Measurements from ENCODE around the gene IFT80.

DNA sequence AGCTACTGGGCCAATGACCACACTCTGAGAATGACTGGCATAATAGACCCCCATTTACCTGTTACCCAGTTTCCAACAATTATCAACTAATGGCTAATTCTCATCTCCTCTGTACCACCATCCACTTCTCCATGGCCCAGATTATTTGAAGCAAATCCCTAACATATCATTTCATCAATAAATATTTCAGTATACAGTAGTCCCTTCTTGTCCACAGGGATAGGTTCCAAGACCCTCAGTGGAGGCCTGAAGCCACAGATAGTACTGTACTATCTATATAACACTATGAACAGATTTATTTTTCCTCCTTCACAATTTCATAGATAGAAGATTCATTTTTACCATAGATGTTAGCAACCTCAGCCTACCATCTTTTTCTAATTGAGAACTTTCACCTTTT, 68.3 kb downstream of the IFT80 start:
- no peak for TF ChIP-seq NR2C1 (IDR thresholded peaks at IDR 0.05)
- TF ChIP-seq, protein P1, sequence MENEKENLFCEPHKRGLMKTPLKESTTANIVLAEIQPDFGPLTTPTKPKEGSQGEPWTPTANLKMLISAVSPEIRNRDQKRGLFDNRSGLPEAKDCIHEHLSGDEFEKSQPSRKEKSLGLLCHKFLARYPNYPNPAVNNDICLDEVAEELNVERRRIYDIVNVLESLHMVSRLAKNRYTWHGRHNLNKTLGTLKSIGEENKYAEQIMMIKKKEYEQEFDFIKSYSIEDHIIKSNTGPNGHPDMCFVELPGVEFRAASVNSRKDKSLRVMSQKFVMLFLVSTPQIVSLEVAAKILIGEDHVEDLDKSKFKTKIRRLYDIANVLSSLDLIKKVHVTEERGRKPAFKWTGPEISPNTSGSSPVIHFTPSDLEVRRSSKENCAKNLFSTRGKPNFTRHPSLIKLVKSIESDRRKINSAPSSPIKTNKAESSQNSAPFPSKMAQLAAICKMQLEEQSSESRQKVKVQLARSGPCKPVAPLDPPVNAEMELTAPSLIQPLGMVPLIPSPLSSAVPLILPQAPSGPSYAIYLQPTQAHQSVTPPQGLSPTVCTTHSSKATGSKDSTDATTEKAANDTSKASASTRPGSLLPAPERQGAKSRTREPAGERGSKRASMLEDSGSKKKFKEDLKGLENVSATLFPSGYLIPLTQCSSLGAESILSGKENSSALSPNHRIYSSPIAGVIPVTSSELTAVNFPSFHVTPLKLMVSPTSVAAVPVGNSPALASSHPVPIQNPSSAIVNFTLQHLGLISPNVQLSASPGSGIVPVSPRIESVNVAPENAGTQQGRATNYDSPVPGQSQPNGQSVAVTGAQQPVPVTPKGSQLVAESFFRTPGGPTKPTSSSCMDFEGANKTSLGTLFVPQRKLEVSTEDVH (IDR thresholded peaks at IDR 0.05; ENCODE audit: low read depth, partially characterized antibody), result no peak
- TF ChIP-seq, protein P2, sequence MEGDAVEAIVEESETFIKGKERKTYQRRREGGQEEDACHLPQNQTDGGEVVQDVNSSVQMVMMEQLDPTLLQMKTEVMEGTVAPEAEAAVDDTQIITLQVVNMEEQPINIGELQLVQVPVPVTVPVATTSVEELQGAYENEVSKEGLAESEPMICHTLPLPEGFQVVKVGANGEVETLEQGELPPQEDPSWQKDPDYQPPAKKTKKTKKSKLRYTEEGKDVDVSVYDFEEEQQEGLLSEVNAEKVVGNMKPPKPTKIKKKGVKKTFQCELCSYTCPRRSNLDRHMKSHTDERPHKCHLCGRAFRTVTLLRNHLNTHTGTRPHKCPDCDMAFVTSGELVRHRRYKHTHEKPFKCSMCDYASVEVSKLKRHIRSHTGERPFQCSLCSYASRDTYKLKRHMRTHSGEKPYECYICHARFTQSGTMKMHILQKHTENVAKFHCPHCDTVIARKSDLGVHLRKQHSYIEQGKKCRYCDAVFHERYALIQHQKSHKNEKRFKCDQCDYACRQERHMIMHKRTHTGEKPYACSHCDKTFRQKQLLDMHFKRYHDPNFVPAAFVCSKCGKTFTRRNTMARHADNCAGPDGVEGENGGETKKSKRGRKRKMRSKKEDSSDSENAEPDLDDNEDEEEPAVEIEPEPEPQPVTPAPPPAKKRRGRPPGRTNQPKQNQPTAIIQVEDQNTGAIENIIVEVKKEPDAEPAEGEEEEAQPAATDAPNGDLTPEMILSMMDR (IDR thresholded peaks at IDR 0.05 in 2 of 3, conservative IDR thresholded peaks at IDR 0.05 in 1 of 3; ENCODE audit: control insufficient read depth in 2 of 3, extremely low read depth in 1 of 3, insufficient read depth in 1 of 3, low read depth in 3 of 3, low read length in 3 of 3), result no peak
- TF ChIP-seq, protein P3, sequence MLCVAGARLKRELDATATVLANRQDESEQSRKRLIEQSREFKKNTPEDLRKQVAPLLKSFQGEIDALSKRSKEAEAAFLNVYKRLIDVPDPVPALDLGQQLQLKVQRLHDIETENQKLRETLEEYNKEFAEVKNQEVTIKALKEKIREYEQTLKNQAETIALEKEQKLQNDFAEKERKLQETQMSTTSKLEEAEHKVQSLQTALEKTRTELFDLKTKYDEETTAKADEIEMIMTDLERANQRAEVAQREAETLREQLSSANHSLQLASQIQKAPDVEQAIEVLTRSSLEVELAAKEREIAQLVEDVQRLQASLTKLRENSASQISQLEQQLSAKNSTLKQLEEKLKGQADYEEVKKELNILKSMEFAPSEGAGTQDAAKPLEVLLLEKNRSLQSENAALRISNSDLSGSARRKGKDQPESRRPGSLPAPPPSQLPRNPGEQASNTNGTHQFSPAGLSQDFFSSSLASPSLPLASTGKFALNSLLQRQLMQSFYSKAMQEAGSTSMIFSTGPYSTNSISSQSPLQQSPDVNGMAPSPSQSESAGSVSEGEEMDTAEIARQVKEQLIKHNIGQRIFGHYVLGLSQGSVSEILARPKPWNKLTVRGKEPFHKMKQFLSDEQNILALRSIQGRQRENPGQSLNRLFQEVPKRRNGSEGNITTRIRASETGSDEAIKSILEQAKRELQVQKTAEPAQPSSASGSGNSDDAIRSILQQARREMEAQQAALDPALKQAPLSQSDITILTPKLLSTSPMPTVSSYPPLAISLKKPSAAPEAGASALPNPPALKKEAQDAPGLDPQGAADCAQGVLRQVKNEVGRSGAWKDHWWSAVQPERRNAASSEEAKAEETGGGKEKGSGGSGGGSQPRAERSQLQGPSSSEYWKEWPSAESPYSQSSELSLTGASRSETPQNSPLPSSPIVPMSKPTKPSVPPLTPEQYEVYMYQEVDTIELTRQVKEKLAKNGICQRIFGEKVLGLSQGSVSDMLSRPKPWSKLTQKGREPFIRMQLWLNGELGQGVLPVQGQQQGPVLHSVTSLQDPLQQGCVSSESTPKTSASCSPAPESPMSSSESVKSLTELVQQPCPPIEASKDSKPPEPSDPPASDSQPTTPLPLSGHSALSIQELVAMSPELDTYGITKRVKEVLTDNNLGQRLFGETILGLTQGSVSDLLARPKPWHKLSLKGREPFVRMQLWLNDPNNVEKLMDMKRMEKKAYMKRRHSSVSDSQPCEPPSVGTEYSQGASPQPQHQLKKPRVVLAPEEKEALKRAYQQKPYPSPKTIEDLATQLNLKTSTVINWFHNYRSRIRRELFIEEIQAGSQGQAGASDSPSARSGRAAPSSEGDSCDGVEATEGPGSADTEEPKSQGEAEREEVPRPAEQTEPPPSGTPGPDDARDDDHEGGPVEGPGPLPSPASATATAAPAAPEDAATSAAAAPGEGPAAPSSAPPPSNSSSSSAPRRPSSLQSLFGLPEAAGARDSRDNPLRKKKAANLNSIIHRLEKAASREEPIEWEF (IDR thresholded peaks at IDR 0.05; ENCODE audit: insufficient replicate concordance, low read depth, low read length), result no peak
- TF ChIP-seq CREM (IDR thresholded peaks at IDR 0.05; ENCODE audit: low read depth), result no peak
- no peak for TF ChIP-seq TBL1XR1 (IDR thresholded peaks at IDR 0.05; ENCODE audit: low read depth, low read length)

Data from GM12878 (cell line).